GM23338 (cell line): Measurements from ENCODE around the gene NELFCD.

Experiments used
- CREB1 ChIP-seq: fragments of 250-450 bp; sonication (Bioruptor Pico); IDR thresholded peaks from 2 replicates; pipeline ENCODE4 v1.5.0; 2020; ENCODE audit warnings: low read depth, mild to moderate bottlenecking, moderate library complexity
- EZH2 ChIP-seq: fragments of 200-600 bp; sonication (generic); IDR thresholded peaks from one replicate; pipeline ENCODE4 v1.8.0; 2017; ENCODE audit warnings: antibody characterized with exemption, mild to moderate bottlenecking, low read depth; ENCODE audit not compliant: unreplicated experiment
- EZH2phosphoT487 ChIP-seq: fragments of 200-600 bp; sonication (generic); IDR thresholded peaks from one replicate; pipeline ENCODE4 v1.8.1; 2018; ENCODE audit warnings: antibody characterized with exemption; ENCODE audit not compliant: unreplicated experiment
- NANOG ChIP-seq: IDR thresholded peaks from 2 replicates; pipeline ENCODE4 v1.6.1; 2016; ENCODE audit warnings: antibody characterized with exemption, borderline replicate concordance
- POLR2AphosphoS5 ChIP-seq: IDR thresholded peaks from 2 replicates; pipeline ENCODE4 v1.6.1; 2016; ENCODE audit warnings: antibody characterized with exemption, low read depth
- STAT1 ChIP-seq: IDR thresholded peaks from one replicate; pipeline ENCODE4 v1.6.1; 2016; ENCODE audit warnings: antibody characterized with exemption; ENCODE audit not compliant: unreplicated experiment
- TF ChIP-seq, protein P1 (sequence below), 2 experiments: fragments of 200-600 bp in 1 of 2; sonication (generic) in 1 of 2; conservative IDR thresholded peaks; 2 replicates each; pipeline versions ENCODE4 v1.5.1 to v1.6.1; 2016 to 2017; ENCODE audit warnings: antibody characterized with exemption in 2 of 2, low read depth in 2 of 2, mild to moderate bottlenecking in 2 of 2, moderate library complexity in 1 of 2
- TF ChIP-seq, protein P2 (sequence below): IDR thresholded peaks from 2 replicates; pipeline ENCODE4 v1.6.1; 2016; ENCODE audit warnings: antibody characterized with exemption
- TF ChIP-seq, protein P3 (sequence below): IDR thresholded peaks from one replicate; pipeline ENCODE4 v1.6.1; 2018; ENCODE audit warnings: antibody characterized with exemption; ENCODE audit not compliant: unreplicated experiment

DNA sequence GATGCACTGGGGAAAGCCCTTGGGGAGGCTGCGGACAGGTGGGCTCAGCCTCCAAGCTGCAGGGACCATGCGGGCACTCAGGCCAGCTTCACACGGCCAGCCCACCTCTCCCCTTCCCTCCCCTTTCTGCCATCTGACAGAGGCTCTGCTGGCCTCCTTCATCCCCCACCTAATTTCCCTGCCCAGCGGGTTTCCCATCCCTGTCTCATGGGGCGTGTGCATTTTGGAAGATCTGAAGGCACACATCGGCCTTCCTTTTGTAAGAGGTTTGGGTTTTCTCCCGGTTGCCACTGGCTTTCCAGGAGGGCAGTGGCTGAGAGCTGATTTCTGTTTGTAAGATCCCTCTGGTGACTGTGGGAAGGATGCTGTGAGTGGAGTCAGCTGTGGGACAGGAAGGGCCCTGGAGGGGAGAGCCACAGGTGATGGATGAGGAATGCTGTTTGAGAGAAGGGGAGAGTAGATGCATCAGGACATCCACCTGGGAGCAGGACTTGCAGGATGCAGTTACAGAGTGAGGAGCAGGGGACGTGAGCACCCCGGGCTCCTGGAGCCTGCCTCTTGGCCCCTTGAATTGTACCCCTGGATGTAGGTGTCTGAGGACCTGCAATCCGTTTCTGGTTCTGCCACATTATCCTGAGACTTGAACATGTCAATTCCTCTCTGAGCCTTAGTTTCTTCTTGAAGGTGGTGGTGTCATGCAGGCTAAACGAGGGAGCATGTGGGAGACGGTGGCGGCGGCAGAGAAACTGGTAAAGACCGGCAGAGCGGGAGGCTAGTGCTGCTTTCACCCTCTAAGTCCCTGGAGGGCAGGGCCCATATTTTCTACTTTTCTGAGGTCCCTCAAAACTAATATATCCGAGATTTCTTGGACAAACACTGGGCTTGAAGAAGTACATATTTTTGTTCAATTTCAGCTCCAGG is 32.2 kb downstream of the NELFCD start:
- TF ChIP-seq, protein P1, sequence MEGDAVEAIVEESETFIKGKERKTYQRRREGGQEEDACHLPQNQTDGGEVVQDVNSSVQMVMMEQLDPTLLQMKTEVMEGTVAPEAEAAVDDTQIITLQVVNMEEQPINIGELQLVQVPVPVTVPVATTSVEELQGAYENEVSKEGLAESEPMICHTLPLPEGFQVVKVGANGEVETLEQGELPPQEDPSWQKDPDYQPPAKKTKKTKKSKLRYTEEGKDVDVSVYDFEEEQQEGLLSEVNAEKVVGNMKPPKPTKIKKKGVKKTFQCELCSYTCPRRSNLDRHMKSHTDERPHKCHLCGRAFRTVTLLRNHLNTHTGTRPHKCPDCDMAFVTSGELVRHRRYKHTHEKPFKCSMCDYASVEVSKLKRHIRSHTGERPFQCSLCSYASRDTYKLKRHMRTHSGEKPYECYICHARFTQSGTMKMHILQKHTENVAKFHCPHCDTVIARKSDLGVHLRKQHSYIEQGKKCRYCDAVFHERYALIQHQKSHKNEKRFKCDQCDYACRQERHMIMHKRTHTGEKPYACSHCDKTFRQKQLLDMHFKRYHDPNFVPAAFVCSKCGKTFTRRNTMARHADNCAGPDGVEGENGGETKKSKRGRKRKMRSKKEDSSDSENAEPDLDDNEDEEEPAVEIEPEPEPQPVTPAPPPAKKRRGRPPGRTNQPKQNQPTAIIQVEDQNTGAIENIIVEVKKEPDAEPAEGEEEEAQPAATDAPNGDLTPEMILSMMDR (conservative IDR thresholded peaks at IDR 0.05; ENCODE audit: low read depth in 2 of 2), result no peak
- TF ChIP-seq, protein P2, sequence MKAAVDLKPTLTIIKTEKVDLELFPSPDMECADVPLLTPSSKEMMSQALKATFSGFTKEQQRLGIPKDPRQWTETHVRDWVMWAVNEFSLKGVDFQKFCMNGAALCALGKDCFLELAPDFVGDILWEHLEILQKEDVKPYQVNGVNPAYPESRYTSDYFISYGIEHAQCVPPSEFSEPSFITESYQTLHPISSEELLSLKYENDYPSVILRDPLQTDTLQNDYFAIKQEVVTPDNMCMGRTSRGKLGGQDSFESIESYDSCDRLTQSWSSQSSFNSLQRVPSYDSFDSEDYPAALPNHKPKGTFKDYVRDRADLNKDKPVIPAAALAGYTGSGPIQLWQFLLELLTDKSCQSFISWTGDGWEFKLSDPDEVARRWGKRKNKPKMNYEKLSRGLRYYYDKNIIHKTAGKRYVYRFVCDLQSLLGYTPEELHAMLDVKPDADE, result no peak
- TF ChIP-seq EZH2phosphoT487 (no peak), NANOG (no peak), POLR2AphosphoS5 (no peak), CREB1 (no peak), EZH2 (no peak), STAT1 (no peak)
- TF ChIP-seq, protein P3, sequence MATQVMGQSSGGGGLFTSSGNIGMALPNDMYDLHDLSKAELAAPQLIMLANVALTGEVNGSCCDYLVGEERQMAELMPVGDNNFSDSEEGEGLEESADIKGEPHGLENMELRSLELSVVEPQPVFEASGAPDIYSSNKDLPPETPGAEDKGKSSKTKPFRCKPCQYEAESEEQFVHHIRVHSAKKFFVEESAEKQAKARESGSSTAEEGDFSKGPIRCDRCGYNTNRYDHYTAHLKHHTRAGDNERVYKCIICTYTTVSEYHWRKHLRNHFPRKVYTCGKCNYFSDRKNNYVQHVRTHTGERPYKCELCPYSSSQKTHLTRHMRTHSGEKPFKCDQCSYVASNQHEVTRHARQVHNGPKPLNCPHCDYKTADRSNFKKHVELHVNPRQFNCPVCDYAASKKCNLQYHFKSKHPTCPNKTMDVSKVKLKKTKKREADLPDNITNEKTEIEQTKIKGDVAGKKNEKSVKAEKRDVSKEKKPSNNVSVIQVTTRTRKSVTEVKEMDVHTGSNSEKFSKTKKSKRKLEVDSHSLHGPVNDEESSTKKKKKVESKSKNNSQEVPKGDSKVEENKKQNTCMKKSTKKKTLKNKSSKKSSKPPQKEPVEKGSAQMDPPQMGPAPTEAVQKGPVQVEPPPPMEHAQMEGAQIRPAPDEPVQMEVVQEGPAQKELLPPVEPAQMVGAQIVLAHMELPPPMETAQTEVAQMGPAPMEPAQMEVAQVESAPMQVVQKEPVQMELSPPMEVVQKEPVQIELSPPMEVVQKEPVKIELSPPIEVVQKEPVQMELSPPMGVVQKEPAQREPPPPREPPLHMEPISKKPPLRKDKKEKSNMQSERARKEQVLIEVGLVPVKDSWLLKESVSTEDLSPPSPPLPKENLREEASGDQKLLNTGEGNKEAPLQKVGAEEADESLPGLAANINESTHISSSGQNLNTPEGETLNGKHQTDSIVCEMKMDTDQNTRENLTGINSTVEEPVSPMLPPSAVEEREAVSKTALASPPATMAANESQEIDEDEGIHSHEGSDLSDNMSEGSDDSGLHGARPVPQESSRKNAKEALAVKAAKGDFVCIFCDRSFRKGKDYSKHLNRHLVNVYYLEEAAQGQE, result no peak
